GM19035 (cell line): ENCODE data around the gene ANGPTL5.
"Not testable (repeated sequence)": the region's sequence is repeated elsewhere in the genome, so short reads cannot be mapped to it uniquely, and the experiment has no call there.

ENCODE experiments used
- ATAC-seq: cut with Tn5 transposase; IDR thresholded peaks from one replicate; pipeline ENCODE4 v1.9.1; 2021; ENCODE audit not compliant: unreplicated experiment

ANGPTL5 gene

GRCh38 chr11:101916422-101916821 is at the start of gene ANGPTL5:
ANGPTL5 (minus strand) TSS chr11:101916522; CDS start chr11:101907909, 8,613 bp downstream.
- no peak for ATAC-seq

GRCh38 chr11:101964200-101964599 is 47.9 kb upstream of the ANGPTL5 start:
- ATAC-seq = not testable (repeated sequence)

GRCh38 chr11:101960231-101960630 is 43.9 kb upstream of the ANGPTL5 start:
- no peak for ATAC-seq

GRCh38 chr11:101955701-101956100 is 39.4 kb upstream of the ANGPTL5 start:
- ATAC-seq = no peak

- no peak for ATAC-seq
Measured at GRCh38 chr11:101955278-101955677, 39.0 kb upstream of the ANGPTL5 start.

- no peak for ATAC-seq
Measured at GRCh38 chr11:101949680-101950220, 33.4 kb upstream of the ANGPTL5 start.

GRCh38 chr11:101945448-101945847 is 29.1 kb upstream of the ANGPTL5 start:
- no peak for ATAC-seq

- no peak for ATAC-seq
Measured at GRCh38 chr11:101944923-101945322, 28.6 kb upstream of the ANGPTL5 start.

- ATAC-seq = no peak
Measured at GRCh38 chr11:101940901-101941520, 24.7 kb upstream of the ANGPTL5 start.

GRCh38 chr11:101931692-101932091 is 15.4 kb upstream of the ANGPTL5 start:
- no peak for ATAC-seq

- no peak for ATAC-seq
Measured at GRCh38 chr11:101929294-101929915, 13.1 kb upstream of the ANGPTL5 start.

- ATAC-seq = no peak
Measured at GRCh38 chr11:101923554-101923953, 7.2 kb upstream of the ANGPTL5 start.

- no peak for ATAC-seq
Measured at GRCh38 chr11:101920992-101921391, 4.7 kb upstream of the ANGPTL5 start.

GRCh38 chr11:101917226-101917625 is 904 bp upstream of the ANGPTL5 start:
- ATAC-seq = no peak

GRCh38 chr11:101915791-101916291 is 481 bp downstream of the ANGPTL5 start:
- ATAC-seq = no peak

GRCh38 chr11:101914738-101915426 is 1.4 kb downstream of the ANGPTL5 start, which contains the start of gene CEP126:
CEP126 (plus strand) TSS chr11:101915010; CDS start chr11:101915285, 275 bp downstream.
- ATAC-seq = peak; percentile 100

- no peak for ATAC-seq
Measured at GRCh38 chr11:101914341-101914737, 2.0 kb downstream of the ANGPTL5 start.

- ATAC-seq = no peak
Measured at GRCh38 chr11:101913656-101914055, 2.7 kb downstream of the ANGPTL5 start.

- no peak for ATAC-seq
Measured at GRCh38 chr11:101912823-101913284, 3.5 kb downstream of the ANGPTL5 start.

- ATAC-seq = no peak
Measured at GRCh38 chr11:101909087-101909486, 7.2 kb downstream of the ANGPTL5 start.

GRCh38 chr11:101907815-101908214 is 8.5 kb downstream of the ANGPTL5 start:
- ATAC-seq = no peak
